IPS-18a (cell line): Measurements from ENCODE around the gene ARHGAP45.

Source experiments
- H3K27ac ChIP-seq: one replicate; pipeline ENCODE4 v1.5.1; 2013; ENCODE audit warnings: low read length
- H3K27me3 ChIP-seq: one replicate; pipeline ENCODE4 v1.6.1; 2013; ENCODE audit warnings: mild to moderate bottlenecking, low read length; ENCODE audit not compliant: control insufficient read depth, insufficient read depth
- H3K36me3 ChIP-seq: one replicate; pipeline ENCODE4 v1.6.1; 2013; ENCODE audit warnings: low read depth, low read length; ENCODE audit not compliant: control insufficient read depth
- H3K4me1 ChIP-seq: one replicate; pipeline ENCODE4 v1.6.1; 2013; ENCODE audit warnings: low read depth, low read length; ENCODE audit not compliant: control insufficient read depth
- H3K4me3 ChIP-seq: one replicate; pipeline ENCODE4 v1.5.1; 2013; ENCODE audit warnings: low read length
- H3K9ac ChIP-seq: one replicate; pipeline ENCODE4 v1.6.1; 2013; ENCODE audit warnings: mild to moderate bottlenecking, low read length, moderate library complexity
- H3K9me3 ChIP-seq: one replicate; pipeline ENCODE4 v1.6.1; 2013; ENCODE audit warnings: low read depth, low read length; ENCODE audit not compliant: control insufficient read depth

The ARHGAP45 gene

DNA sequence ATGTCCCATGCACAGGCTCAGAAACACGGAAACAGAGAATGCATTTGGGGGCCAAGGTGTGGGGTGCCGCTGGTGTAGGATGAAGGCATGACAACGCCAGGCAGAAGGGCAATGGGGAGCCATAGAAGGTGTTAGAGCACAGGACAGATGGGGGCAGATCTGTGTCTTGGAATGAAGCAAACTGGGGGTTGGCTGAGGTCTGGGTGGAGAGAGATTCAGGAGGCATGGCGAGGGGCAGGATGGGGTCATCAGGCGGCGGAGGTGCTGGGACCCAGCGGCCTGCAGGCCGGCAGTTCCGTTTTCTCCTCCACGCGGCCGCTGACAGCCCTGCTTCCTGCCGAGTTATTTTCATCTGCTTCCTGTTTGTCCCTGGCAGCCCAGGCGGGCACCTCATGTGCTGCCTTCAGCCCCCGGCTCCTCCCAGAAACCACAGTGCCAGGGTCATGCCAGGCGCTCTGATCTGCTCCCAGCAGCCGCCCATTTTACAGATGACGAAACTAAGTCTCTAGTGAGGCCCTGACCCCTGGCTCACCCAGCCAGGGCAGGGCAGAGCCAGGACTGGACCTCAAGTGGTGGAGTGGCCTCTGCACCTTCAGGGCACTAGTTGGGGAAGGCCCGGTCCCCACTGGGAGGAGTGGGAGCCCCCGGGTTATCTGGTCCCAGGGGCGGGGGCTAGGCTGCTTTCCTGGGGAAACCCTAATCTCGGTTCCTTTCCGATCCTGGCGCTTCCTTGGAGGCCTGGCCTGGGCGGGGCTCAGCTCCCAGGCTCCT is 2.2 kb downstream of the ARHGAP45 start:
- peaks cover 72% of the 10 kb centered on the region for H3K27me3 ChIP-seq
- no peak overlapping the region for H3K27ac ChIP-seq
- H3K4me3 ChIP-seq: no peak overlapping the region
- H3K9ac ChIP-seq: no peak overlapping the region
- H3K36me3 ChIP-seq: no peaks in the 10 kb centered on the region
- no peaks in the 10 kb centered on the region for H3K9me3 ChIP-seq
- peaks cover 8% of the 10 kb centered on the region for H3K4me1 ChIP-seq

DNA sequence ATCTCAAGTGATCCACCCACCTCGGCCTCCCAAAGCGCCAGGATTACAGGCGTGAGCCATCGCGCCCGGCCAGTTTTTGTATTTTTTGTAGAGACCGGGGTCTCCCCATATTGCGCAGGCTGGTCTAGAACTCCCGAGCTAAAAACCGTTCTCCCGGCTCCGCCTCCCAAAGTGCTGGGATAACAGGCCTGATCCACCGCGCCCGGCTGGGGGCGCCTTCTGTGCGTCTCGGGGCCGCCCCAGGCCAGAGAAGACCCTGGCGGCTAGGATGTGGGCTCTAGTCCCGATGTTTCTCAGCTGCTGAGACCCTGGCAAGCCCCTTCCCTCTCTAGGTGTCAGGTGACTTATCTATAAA is 3.6 kb downstream of the ARHGAP45 start:
- Histone ChIP-seq H3K4me3 (peak overlapping the region; percentile 39), H3K27ac (no peak overlapping the region), H3K9ac (no peak overlapping the region), H3K27me3 (peaks cover 62% of the 10 kb centered on the region), H3K9me3 (no peaks in the 10 kb centered on the region), H3K36me3 (no peaks in the 10 kb centered on the region), H3K4me1 (peaks cover 3% of the 10 kb centered on the region)

DNA sequence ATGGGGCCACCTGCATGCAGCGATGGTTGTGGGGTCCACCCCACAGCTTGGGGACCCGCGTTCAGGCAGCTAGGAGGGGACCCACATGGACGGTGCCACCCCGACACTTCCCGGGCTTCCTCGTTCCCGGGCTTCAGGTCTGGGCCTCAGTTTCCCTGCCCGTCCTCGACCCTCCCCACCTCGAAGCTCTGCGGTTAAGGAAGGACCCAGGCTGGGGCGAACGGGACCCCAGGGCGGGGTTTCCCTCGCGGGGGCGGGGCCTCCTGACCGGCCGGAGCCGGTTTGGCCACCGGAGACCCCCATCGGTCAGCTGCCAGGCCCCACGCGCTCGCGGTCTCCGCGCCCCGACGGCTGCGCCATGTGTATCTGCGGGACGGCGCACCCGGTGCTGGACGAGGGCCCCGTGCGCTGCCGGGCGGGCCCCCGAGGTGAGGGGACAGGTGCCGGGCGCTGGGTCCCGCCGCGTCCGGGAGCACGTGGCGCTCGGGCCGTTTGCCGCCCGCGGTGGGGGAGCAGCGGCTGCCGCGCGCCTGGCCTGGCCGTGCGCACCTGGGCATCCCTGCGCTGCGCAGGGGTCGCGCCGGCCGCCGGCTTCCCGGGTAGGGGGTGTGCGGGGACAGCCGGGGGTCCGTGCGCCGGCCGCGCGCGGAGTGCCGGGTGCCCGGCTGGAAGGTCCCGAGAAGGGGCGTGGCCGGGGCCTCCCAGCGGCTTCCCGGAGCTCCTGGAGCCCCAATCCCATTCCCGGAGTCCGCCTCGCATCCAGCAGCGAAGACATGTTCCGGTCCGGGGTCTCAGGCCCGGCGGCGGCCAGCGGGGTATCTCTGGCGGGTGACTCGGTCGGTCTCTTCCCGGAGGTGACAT is 4.2 kb downstream of the ARHGAP45 start:
- Histone ChIP-seq H3K27ac (no peak overlapping the region), H3K9me3 (no peaks in the 10 kb centered on the region), H3K9ac (peak overlapping the region; percentile 17), H3K36me3 (no peaks in the 10 kb centered on the region), H3K4me3 (peak overlapping the region; percentile 39), H3K4me1 (peaks cover 3% of the 10 kb centered on the region), H3K27me3 (peaks cover 56% of the 10 kb centered on the region)

DNA sequence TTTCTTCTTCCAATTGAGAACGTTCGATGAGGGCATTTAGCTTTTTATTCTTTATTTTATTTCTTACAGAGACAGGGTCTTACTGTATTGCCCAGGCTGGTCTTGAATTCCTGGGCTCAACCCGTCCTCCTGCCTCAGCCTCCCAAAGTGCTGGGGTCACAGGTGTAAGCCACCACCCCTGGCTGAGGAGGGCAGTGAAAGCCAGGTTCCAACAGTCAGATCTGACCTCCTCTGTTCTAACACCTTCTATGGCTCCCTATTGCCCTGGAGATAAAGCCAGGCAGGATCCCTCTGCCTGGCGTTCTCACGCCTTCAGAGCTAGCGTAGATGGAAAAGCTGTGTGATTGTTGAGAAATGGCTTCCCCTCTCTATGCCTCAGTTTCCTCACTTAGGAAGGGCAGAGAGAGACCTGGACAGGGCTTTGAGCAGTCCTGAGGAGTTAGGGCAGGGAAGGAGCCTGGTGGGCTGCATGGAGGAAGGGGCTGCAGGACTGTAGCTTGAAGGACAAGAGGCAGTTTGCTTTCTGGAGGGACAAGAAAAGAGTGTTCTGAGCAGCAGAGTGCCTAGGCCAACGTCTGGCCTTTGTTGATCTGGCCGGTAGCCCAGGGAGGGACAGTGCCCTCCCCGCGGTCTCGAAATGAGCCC is 5.5 kb downstream of the ARHGAP45 start:
- Histone ChIP-seq H3K27ac (no peak overlapping the region), H3K4me1 (no peaks in the 10 kb centered on the region), H3K4me3 (no peak overlapping the region), H3K9me3 (no peaks in the 10 kb centered on the region), H3K9ac (no peak overlapping the region), H3K36me3 (no peaks in the 10 kb centered on the region), H3K27me3 (peaks cover 43% of the 10 kb centered on the region)

DNA sequence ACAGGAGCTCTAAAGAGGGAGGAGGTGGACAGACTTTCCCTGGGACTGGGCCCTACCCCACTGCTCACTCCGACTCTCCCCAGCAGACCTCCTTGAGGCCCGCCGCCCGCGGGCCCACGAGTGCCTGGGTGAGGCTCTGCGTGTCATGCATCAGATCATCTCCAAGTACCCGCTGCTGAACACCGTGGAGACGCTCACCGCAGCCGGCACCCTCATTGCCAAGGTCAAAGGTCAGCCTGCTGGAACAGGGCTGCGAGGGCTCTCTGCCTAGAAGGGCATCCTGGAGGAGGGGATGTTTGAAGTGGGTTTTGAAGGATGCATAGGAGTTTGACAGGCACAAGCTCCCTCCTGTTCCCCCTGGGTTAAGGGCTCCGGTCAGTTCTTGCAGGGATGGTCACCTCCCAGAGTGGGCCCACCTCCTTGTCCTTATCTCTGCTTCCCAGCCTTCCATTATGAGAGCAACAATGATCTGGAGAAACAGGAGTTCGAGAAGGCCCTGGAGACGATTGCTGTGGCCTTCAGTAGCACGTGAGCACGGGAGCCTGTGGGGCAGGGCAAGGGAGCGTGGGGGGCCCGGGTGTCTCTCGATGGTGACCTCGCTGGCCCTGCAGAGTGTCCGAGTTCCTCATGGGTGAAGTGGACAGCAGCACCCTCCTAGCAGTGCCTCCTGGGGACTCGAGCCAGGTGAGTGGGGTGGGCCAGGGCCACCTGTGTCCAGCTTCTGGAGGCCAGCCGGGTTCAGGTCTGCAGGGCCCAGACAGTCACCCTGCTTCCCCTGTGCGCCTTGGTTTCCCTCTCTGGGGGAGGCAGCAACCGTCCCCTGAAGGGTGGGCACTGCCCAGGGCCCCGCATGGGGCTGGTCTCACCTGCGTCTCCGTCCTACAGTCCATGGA is 6.3 kb downstream of the ARHGAP45 start:
- Histone ChIP-seq H3K4me1 (no peaks in the 10 kb centered on the region), H3K9me3 (no peaks in the 10 kb centered on the region), H3K27ac (no peak overlapping the region), H3K9ac (no peak overlapping the region), H3K4me3 (no peak overlapping the region), H3K36me3 (no peaks in the 10 kb centered on the region), H3K27me3 (peaks cover 35% of the 10 kb centered on the region)

DNA sequence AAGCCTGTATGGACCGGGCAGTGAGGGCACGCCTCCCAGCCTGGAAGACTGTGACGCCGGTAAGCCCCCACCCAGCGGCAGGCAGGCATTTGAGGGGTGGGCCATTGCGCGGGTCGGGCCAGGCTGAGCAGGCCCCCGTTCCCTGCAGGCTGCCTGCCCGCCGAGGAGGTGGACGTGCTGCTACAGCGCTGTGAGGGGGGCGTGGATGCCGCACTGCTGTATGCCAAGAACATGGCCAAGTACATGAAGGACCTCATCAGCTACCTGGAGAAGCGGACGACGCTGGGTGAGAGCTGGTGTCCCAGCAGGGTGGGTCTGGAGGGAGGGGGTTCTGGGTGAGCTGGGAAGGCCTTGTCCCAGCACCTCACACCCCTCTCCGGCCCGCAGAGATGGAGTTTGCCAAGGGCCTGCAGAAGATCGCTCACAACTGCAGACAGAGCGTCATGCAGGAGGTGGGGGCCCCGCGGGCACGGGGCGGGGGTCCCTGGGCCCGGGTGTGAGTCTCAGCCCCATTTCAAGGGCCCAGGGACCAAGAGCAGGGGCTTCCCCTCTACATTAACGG is 7.1 kb downstream of the ARHGAP45 start:
- Histone ChIP-seq H3K27ac (no peak overlapping the region), H3K36me3 (no peaks in the 10 kb centered on the region), H3K27me3 (peaks cover 27% of the 10 kb centered on the region), H3K9ac (no peak overlapping the region), H3K4me3 (no peak overlapping the region), H3K4me1 (no peaks in the 10 kb centered on the region), H3K9me3 (no peaks in the 10 kb centered on the region)

DNA sequence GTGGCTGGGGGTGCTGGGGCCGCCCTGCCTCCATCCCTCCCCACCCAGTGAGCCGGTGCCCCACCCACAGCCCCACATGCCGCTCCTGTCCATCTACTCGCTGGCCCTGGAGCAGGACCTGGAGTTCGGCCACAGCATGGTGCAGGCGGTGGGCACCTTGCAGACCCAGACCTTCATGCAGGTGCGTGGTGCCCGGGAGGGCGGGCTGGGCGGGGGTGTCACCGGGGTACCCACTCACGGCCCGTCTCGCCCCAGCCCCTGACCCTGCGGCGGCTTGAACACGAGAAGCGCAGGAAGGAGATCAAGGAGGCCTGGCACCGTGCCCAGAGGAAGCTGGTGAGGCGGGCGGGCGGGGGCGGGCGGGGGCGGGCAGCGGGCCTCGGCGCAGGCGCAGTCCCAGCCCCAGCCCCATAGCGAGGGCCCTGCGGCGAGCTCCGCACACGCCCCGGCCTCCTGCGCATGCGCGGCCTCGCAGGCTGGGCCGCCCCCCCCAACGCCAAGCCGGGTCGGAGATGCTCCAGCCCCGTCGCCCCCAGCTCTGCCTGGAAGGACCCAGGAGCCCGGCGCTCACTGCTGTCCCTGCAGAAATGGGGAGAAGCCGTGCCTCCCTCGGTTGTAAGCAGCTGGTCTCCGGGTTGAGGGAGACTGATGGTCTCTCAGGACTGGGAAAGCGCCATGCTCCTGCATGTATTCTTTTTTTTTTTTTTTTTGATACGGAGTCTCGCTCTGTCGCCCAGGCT is 7.7 kb downstream of the ARHGAP45 start:
- Histone ChIP-seq H3K27me3 (peaks cover 21% of the 10 kb centered on the region), H3K9ac (no peak overlapping the region), H3K9me3 (no peaks in the 10 kb centered on the region), H3K4me1 (no peaks in the 10 kb centered on the region), H3K27ac (no peak overlapping the region), H3K36me3 (no peaks in the 10 kb centered on the region), H3K4me3 (no peak overlapping the region)

DNA sequence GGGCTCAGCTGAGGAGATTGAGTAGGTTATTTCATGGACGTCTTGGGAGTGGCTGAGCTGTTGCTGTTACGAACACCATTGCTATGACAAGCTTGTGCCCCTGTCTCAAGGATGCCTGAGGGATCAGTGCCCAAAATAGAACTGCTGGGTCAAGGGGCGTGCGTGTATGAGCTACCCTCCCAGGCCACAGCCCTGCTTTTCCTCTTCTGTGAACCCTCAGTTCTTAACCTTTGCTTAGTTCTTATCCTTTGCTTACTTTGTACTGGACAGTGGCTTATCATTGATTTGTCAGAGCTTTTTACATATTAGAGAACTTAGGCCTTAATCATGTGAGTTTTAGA is 9.0 kb downstream of the ARHGAP45 start:
- no peaks in the 10 kb centered on the region for H3K4me1 ChIP-seq
- no peak overlapping the region for H3K4me3 ChIP-seq
- no peaks in the 10 kb centered on the region for H3K9me3 ChIP-seq
- H3K27ac ChIP-seq: no peak overlapping the region
- no peaks in the 10 kb centered on the region for H3K36me3 ChIP-seq
- no peak overlapping the region for H3K9ac ChIP-seq
- peaks cover 10% of the 10 kb centered on the region for H3K27me3 ChIP-seq

DNA sequence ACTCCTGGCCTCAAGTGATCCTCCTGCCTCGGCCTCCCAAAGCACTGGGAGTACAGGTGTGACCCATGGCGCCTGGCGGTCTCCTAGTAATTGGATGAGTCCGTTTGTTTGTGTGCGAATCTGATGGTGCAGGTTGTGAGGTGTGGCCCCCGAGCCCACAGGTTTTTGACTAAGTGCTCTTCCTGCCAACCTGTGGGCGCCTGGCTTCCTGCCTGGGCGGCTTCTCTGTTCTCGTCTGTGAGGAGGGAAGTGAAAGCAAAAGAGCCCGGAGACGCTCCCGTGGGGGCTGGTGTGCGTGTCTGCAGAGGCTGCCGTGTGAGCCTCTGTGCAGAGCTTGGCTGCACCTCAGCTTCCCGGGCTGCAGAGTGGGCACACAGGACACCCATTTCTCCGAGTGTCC is 10.0 kb downstream of the ARHGAP45 start:
- Histone ChIP-seq H3K9ac (no peak overlapping the region), H3K4me3 (no peak overlapping the region), H3K27ac (no peak overlapping the region), H3K4me1 (no peaks in the 10 kb centered on the region), H3K9me3 (no peaks in the 10 kb centered on the region), H3K27me3 (peaks cover 3% of the 10 kb centered on the region), H3K36me3 (no peaks in the 10 kb centered on the region)

DNA sequence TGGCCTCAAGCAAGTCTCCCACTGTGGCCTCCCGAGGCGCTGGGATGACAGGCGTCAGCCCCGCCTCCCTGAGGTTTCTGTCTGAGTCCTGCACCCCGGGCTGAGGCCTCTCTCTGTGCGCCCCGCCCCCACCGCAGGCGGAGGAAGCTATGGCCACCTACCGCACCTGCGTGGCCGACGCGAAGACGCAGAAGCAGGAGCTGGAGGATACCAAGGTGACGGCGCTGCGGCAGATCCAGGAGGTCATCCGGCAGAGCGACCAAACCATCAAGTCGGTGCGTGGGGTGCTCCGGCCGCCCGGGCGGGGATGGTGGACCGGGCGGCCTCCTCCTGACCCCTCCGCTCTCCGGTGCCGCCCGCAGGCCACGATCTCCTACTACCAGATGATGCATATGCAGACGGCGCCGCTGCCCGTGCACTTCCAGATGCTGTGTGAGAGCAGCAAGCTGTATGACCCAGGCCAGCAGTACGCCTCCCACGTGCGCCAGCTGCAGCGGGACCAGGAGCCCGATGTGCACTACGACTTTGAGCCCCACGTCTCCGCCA is 12.7 kb downstream of the ARHGAP45 start:
- Histone ChIP-seq H3K9ac (no peak overlapping the region), H3K9me3 (no peaks in the 10 kb centered on the region), H3K4me3 (no peak overlapping the region), H3K27ac (no peak overlapping the region), H3K36me3 (no peaks in the 10 kb centered on the region), H3K4me1 (no peaks in the 10 kb centered on the region), H3K27me3 (no peaks in the 10 kb centered on the region)
